HEK293 (cell line): ENCODE results near the gene CRB2.

ENCODE experiments used
- CTCF ChIA-PET: fragments of 350-600 bp; formaldehyde crosslinking; extraction: SDS; loops from one replicate; lab custom pipeline; 2021; ENCODE audit warnings: antibody characterized with exemption; lab: Yijun Ruan, JAX
- POLR2A ChIA-PET: fragments of 300-600 bp; formaldehyde crosslinking; extraction: SDS; loops from one replicate; lab custom pipeline; 2020; ENCODE audit warnings: antibody characterized with exemption, inconsistent platforms; lab: Yijun Ruan, JAX
- H3K27ac ChIP-seq: fragments of 200-500 bp; sonication (Bioruptor generic); 2 replicates; pipeline ENCODE4 v1.5.1; 2014; ENCODE audit warnings: low read depth, low read length, control low read depth, inconsistent platforms; ENCODE audit errors: extremely low read depth
- H3K36me3 ChIP-seq, 2 experiments: fragments of 200-500 bp in 1 of 2; sonication (Bioruptor generic) in 1 of 2; 1 replicate in 1 of 2; 2 replicates in 1 of 2; pipeline ENCODE4 v1.5.1; 2014 to 2017; ENCODE audit warnings: inconsistent platforms in 2 of 2, low read length in 2 of 2; ENCODE audit not compliant: control insufficient read depth in 2 of 2, insufficient read depth in 1 of 2
- H3K4me1 ChIP-seq: fragments of 200-500 bp; sonication (Bioruptor generic); 2 replicates; pipeline ENCODE4 v1.5.1; 2014; ENCODE audit warnings: mild to moderate bottlenecking, low read length, inconsistent platforms; ENCODE audit not compliant: control insufficient read depth, insufficient read depth
- H3K4me3 ChIP-seq: 2 replicates; pipeline ENCODE4 v1.5.1; 2011; ENCODE audit warnings: low read depth, mild to moderate bottlenecking, control low read depth, low read length, moderate library complexity
- H3K9me3 ChIP-seq: fragments of 200-500 bp; sonication (Bioruptor generic); 2 replicates; pipeline ENCODE4 v1.5.1; 2014; ENCODE audit warnings: low read depth, low read length, inconsistent platforms; ENCODE audit not compliant: control insufficient read depth, insufficient read depth
- IKZF3 ChIP-seq: fragments of 450-650 bp; IDR thresholded peaks from 2 replicates; pipeline ENCODE4 v1.5.0; 2018; ENCODE audit warnings: missing biosample characterization, mild to moderate bottlenecking, missing genetic modification characterization, moderate library complexity
- MEIS1 ChIP-seq: sonication (generic); formaldehyde crosslinking; IDR thresholded peaks from 2 replicates; pipeline ENCODE4 v1.8.1; 2022; ENCODE audit warnings: missing genetic modification reagents, mild to moderate bottlenecking, borderline replicate concordance
- MZF1 ChIP-seq: fragments of 450-650 bp; formaldehyde crosslinking; IDR thresholded peaks from 2 replicates; pipeline ENCODE4 v1.5.1; 2017; ENCODE audit warnings: missing biosample characterization, missing genetic modification characterization, borderline replicate concordance
- OVOL3 ChIP-seq: fragments of 450-650 bp; formaldehyde crosslinking; IDR thresholded peaks from 2 replicates; pipeline ENCODE4 v1.5.1; 2016; ENCODE audit warnings: missing biosample characterization, missing genetic modification characterization
- REPIN1 ChIP-seq: fragments of 450-650 bp; formaldehyde crosslinking; IDR thresholded peaks from 2 replicates; pipeline ENCODE4 v1.5.1; 2017; ENCODE audit warnings: missing biosample characterization, missing genetic modification characterization, low read depth
- SCRT2 ChIP-seq: fragments of 450-650 bp; formaldehyde crosslinking; IDR thresholded peaks from 2 replicates; pipeline ENCODE4 v1.5.1; 2016; ENCODE audit warnings: missing biosample characterization, missing genetic modification characterization
- SP2 ChIP-seq: fragments of 450-650 bp; formaldehyde crosslinking; IDR thresholded peaks from 2 replicates; pipeline ENCODE4 v1.5.1; 2016; ENCODE audit warnings: missing biosample characterization, missing genetic modification characterization
- SP3 ChIP-seq: fragments of 450-650 bp; formaldehyde crosslinking; IDR thresholded peaks from 2 replicates; pipeline ENCODE4 v1.5.1; 2016; ENCODE audit warnings: missing biosample characterization, missing genetic modification characterization
- ZBTB17 ChIP-seq: fragments of 450-650 bp; formaldehyde crosslinking; IDR thresholded peaks from 2 replicates; pipeline ENCODE4 v1.5.1; 2016; ENCODE audit warnings: missing biosample characterization, missing genetic modification characterization
- ZNF112 ChIP-seq: fragments of 450-650 bp; formaldehyde crosslinking; IDR thresholded peaks from 2 replicates; pipeline ENCODE4 v1.5.0; 2017; ENCODE audit warnings: missing biosample characterization, missing genetic modification characterization
- ZNF202 ChIP-seq: fragments of 450-650 bp; formaldehyde crosslinking; IDR thresholded peaks from 2 replicates; pipeline ENCODE4 v1.5.1; 2016; ENCODE audit warnings: missing biosample characterization, missing genetic modification characterization, borderline replicate concordance
- ZNF292 ChIP-seq: fragments of 450-650 bp; formaldehyde crosslinking; IDR thresholded peaks from 2 replicates; pipeline ENCODE4 v1.5.1; 2016; ENCODE audit warnings: low read depth, missing biosample characterization, missing genetic modification characterization, borderline replicate concordance
- ZNF426 ChIP-seq: fragments of 450-650 bp; formaldehyde crosslinking; IDR thresholded peaks from 2 replicates; pipeline ENCODE4 v1.5.1; 2017; ENCODE audit warnings: missing biosample characterization, missing genetic modification characterization, mild to moderate bottlenecking, inconsistent platforms, moderate library complexity
- ZNF48 ChIP-seq: fragments of 450-650 bp; formaldehyde crosslinking; IDR thresholded peaks from 2 replicates; pipeline ENCODE4 v1.5.1; 2016; ENCODE audit warnings: missing biosample characterization, missing genetic modification characterization
- ZNF501 ChIP-seq: fragments of 450-650 bp; formaldehyde crosslinking; IDR thresholded peaks from 2 replicates; pipeline ENCODE4 v1.5.1; 2016; ENCODE audit warnings: missing biosample characterization, missing genetic modification characterization
- ZNF529 ChIP-seq: fragments of 450-650 bp; formaldehyde crosslinking; IDR thresholded peaks from 2 replicates; pipeline ENCODE4 v1.5.1; 2017; ENCODE audit warnings: missing genetic modification characterization, missing biosample characterization; ENCODE audit not compliant: insufficient replicate concordance
- ZNF658 ChIP-seq: fragments of 450-650 bp; formaldehyde crosslinking; IDR thresholded peaks from 2 replicates; pipeline ENCODE4; 2016; ENCODE audit warnings: missing biosample characterization, missing genetic modification characterization
- ZNF785 ChIP-seq: fragments of 450-650 bp; formaldehyde crosslinking; IDR thresholded peaks from 2 replicates; pipeline ENCODE4 v1.5.1; 2016; ENCODE audit warnings: missing biosample characterization, missing genetic modification characterization
- TF ChIP-seq, protein P1 (sequence below): fragments of 450-650 bp; formaldehyde crosslinking; IDR thresholded peaks from 2 replicates; pipeline ENCODE4 v1.5.1; 2017; ENCODE audit warnings: missing biosample characterization, missing genetic modification characterization
- TF ChIP-seq, protein P2 (sequence below): fragments of 450-650 bp; formaldehyde crosslinking; IDR thresholded peaks from 2 replicates; pipeline ENCODE4 v1.5.1; 2016; ENCODE audit warnings: missing biosample characterization, missing genetic modification characterization
- TF ChIP-seq, protein P3 (sequence below): fragments of 450-650 bp; formaldehyde crosslinking; IDR thresholded peaks from 2 replicates; pipeline ENCODE4 v1.5.1; 2016; ENCODE audit warnings: missing biosample characterization, missing genetic modification characterization, borderline replicate concordance
- TF ChIP-seq, protein P4 (sequence below): fragments of 450-650 bp; formaldehyde crosslinking; IDR thresholded peaks from 2 replicates; pipeline ENCODE4 v1.5.1; 2016; ENCODE audit warnings: missing biosample characterization, missing genetic modification characterization
- TF ChIP-seq, protein P5 (sequence below): fragments of 450-650 bp; formaldehyde crosslinking; IDR thresholded peaks from 2 replicates; pipeline ENCODE4 v1.5.1; 2016; ENCODE audit warnings: missing biosample characterization, missing genetic modification characterization

CRB2 gene

DNA sequence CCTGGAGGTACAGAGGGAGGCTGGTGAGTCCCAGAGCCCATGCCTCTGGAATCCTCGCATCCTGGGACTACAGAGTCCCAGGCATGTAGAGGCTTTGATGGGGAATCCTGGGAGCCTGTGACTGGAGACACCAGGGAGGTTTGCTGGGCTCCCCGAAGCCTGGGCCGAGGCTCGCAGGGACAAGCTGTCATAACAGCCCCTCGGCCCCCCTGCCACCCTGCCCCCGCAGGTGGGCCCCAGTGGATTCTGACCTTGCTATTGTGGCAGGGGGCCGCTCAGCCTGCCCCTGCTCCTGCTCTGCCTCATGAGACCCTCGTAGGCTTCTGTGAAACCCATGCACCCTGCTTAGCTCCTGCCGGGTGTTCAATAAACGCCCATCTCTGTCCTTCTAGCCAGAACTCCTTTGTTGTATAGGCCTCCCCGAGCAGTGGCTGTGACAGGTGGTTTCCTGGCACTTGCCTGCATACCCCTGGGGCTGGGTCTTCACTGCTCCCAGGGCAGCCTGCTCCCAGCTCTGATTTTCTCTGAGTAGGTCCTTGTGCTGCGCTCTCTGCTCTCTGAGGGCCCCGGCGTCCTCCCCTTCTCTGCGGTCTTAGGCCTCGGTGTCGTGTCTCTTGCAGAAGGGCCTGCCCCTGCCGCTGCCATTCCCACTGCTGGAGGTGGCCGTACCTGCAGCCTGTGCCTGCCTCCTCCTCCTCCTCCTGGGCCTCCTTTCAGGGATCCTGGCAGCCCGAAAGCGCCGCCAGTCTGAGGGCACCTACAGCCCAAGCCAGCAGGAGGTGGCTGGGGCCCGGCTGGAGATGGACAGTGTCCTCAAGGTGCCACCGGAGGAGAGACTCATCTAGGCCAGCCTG lies 20.4 kb downstream of the CRB2 start (continued):
- TF ChIP-seq ZNF529: no peak
- TF ChIP-seq SCRT2 (tag by site-specific recombination): peak; percentile 71; the same call in 1 of the 2 replicates
- 0 out of 2 replicates have a peak, but pooled peaks have one; percentile 15 for TF ChIP-seq ZBTB17 (tag by site-specific recombination)
- TF ChIP-seq, protein P1, sequence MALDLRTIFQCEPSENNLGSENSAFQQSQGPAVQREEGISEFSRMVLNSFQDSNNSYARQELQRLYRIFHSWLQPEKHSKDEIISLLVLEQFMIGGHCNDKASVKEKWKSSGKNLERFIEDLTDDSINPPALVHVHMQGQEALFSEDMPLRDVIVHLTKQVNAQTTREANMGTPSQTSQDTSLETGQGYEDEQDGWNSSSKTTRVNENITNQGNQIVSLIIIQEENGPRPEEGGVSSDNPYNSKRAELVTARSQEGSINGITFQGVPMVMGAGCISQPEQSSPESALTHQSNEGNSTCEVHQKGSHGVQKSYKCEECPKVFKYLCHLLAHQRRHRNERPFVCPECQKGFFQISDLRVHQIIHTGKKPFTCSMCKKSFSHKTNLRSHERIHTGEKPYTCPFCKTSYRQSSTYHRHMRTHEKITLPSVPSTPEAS (tag by site-specific recombination): no peak
- no peak for TF ChIP-seq REPIN1 (tag by site-specific recombination)
- TF ChIP-seq ZNF426: no peak
- TF ChIP-seq, protein P2, sequence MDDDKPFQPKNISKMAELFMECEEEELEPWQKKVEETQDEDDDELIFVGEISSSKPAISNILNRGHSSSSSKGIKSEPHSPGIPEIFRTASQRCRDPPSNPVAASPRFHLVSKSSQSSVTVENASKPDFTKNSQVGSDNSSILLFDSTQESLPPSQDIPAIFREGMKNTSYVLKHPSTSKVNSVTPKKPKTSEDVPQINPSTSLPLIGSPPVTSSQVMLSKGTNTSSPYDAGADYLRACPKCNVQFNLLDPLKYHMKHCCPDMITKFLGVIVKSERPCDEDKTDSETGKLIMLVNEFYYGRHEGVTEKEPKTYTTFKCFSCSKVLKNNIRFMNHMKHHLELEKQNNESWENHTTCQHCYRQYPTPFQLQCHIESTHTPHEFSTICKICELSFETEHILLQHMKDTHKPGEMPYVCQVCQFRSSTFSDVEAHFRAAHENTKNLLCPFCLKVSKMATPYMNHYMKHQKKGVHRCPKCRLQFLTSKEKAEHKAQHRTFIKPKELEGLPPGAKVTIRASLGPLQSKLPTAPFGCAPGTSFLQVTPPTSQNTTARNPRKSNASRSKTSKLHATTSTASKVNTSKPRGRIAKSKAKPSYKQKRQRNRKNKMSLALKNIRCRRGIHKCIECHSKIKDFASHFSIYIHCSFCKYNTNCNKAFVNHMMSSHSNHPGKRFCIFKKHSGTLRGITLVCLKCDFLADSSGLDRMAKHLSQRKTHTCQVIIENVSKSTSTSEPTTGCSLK (tag by site-specific recombination): no peak
- TF ChIP-seq ZNF501 (tag by site-specific recombination): no peak
- TF ChIP-seq, protein P3, sequence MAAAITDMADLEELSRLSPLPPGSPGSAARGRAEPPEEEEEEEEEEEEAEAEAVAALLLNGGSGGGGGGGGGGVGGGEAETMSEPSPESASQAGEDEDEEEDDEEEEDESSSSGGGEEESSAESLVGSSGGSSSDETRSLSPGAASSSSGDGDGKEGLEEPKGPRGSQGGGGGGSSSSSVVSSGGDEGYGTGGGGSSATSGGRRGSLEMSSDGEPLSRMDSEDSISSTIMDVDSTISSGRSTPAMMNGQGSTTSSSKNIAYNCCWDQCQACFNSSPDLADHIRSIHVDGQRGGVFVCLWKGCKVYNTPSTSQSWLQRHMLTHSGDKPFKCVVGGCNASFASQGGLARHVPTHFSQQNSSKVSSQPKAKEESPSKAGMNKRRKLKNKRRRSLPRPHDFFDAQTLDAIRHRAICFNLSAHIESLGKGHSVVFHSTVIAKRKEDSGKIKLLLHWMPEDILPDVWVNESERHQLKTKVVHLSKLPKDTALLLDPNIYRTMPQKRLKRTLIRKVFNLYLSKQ (tag by site-specific recombination): no peak
- no peak for TF ChIP-seq ZNF658 (tag by site-specific recombination)
- no peak for TF ChIP-seq MZF1 (tag by site-specific recombination)
- no peak for TF ChIP-seq OVOL3

DNA sequence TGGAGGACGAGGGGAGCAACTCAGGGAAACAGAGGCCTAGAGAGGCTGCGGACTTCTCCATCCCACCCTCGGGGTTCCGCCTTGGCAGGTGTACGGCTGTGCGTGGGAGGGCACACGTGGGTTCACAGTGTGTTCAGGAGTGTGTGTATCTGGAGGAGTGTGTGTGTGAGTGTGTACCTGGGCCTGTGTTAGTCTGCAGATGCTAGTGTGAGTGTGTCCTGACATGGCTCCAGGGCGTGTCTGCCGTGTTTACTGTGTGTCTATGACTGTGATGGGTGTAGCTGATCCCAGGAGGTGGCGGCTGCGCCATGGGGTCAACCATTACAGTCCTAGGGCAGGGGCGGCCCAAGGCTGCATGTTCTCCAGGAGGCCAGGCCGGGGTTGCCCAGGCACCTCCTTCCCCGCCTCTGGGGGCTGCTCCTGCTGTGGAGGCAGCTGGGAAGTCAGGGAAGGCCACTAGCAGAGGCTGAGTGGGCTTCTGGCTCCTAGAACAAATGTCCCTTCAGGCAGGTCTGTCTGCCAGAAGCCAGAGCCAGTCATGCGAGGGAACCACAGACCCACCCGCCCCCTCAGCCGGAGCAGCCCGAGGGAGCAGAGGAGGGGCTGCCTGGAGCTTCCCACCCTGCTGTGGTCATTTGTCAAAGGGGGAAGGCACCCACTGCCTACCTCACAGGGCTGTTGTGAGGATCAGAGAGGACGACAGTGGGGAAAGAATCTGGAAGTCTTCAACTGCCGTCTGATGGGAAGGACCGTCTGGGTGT lies 21.4 kb downstream of the CRB2 start:
- H3K4me1 ChIP-seq: no peaks in the 10 kb centered on the region
- H3K36me3 ChIP-seq: no peaks in the 10 kb centered on the region
- CTCF ChIA-PET: interaction anchor here (0.6 to 4.0 kb wide), 6 partner anchors 8 to 348 kb away, joined by 3 to 22 read pairs (median 4); partner anchors contain the start of gene CRB2
- peak overlapping the region; percentile 5; the same call in 1 of the 2 replicates for H3K27ac ChIP-seq
- POLR2A ChIA-PET: no interaction called here
- H3K9me3 ChIP-seq: no peaks in the 10 kb centered on the region
- H3K4me3 ChIP-seq: no peak overlapping the region
- TF ChIP-seq ZNF292 (no peak), IKZF3 (tag by site-specific recombination) (no peak), MEIS1 (CRISPR knock-in tag) (no peak), ZNF426 (no peak), ZNF785 (tag by site-specific recombination) (no peak), ZNF48 (tag by site-specific recombination) (no peak), ZNF202 (tag by site-specific recombination) (no peak), SP3 (no peak), ZNF112 (tag by site-specific recombination) (no peak), SP2 (tag by site-specific recombination) (peak; percentile 27; the same call in 1 of the 2 replicates), ZNF501 (tag by site-specific recombination) (no peak)
- TF ChIP-seq, protein P4, sequence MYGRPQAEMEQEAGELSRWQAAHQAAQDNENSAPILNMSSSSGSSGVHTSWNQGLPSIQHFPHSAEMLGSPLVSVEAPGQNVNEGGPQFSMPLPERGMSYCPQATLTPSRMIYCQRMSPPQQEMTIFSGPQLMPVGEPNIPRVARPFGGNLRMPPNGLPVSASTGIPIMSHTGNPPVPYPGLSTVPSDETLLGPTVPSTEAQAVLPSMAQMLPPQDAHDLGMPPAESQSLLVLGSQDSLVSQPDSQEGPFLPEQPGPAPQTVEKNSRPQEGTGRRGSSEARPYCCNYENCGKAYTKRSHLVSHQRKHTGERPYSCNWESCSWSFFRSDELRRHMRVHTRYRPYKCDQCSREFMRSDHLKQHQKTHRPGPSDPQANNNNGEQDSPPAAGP: peak; percentile 56
- TF ChIP-seq, protein P5, sequence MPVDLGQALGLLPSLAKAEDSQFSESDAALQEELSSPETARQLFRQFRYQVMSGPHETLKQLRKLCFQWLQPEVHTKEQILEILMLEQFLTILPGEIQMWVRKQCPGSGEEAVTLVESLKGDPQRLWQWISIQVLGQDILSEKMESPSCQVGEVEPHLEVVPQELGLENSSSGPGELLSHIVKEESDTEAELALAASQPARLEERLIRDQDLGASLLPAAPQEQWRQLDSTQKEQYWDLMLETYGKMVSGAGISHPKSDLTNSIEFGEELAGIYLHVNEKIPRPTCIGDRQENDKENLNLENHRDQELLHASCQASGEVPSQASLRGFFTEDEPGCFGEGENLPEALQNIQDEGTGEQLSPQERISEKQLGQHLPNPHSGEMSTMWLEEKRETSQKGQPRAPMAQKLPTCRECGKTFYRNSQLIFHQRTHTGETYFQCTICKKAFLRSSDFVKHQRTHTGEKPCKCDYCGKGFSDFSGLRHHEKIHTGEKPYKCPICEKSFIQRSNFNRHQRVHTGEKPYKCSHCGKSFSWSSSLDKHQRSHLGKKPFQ: peak; percentile 39; the same call in 1 of the 2 replicates
